Mesenchymal stem cell (in vitro differentiated cells and primary cell): Measurements from ENCODE around the gene IQSEC2.

Experiments
- DNase-seq: peaks from one replicate; pipeline ENCODE4 v3.0.0-alpha.2; 2013
- H2AFZ ChIP-seq: one replicate; pipeline ENCODE4 v1.6.1; 2013; ENCODE audit warnings: low read depth, mild to moderate bottlenecking, control low read depth, inconsistent platforms, low read length, moderate library complexity
- H2AK5ac ChIP-seq: 2 replicates; pipeline ENCODE4 v1.6.1; 2013; ENCODE audit warnings: low read length, moderate library complexity, mild to moderate bottlenecking, inconsistent platforms; ENCODE audit not compliant: severe bottlenecking
- H2BK120ac ChIP-seq: one replicate; pipeline ENCODE4 v1.6.1; 2013; ENCODE audit warnings: low read depth, mild to moderate bottlenecking, inconsistent platforms, low read length, moderate library complexity
- H2BK12ac ChIP-seq, 2 experiments: one replicate each; pipeline ENCODE4 v1.6.1; 2013; ENCODE audit warnings: inconsistent platforms in 2 of 2, low read length in 2 of 2, mild to moderate bottlenecking in 2 of 2, moderate library complexity in 2 of 2, control low read depth in 1 of 2
- H2BK15ac ChIP-seq: one replicate; pipeline ENCODE4 v1.6.1; 2013; ENCODE audit warnings: mild to moderate bottlenecking, low read depth, inconsistent platforms; ENCODE audit not compliant: poor library complexity, severe bottlenecking
- H2BK5ac ChIP-seq: 2 replicates; pipeline ENCODE4 v1.6.1; 2013; ENCODE audit warnings: low read depth, mild to moderate bottlenecking, low read length, control low read depth, inconsistent platforms; ENCODE audit not compliant: poor library complexity, severe bottlenecking
- H3K14ac ChIP-seq, 2 experiments: one replicate each; pipeline ENCODE4 v1.6.1; 2013; ENCODE audit warnings: inconsistent platforms in 2 of 2, low read length in 2 of 2, control low read depth in 1 of 2, mild to moderate bottlenecking in 1 of 2, moderate library complexity in 1 of 2
- H3K18ac ChIP-seq, 2 experiments: one replicate each; pipeline ENCODE4 v1.6.1; 2013; ENCODE audit warnings: inconsistent platforms in 2 of 2, low read length in 2 of 2, control low read depth in 1 of 2, low read depth in 1 of 2, mild to moderate bottlenecking in 1 of 2
- H3K23ac ChIP-seq, 2 experiments: one replicate each; pipeline ENCODE4 v1.6.1; 2013; ENCODE audit warnings: inconsistent platforms in 2 of 2, low read length in 2 of 2, mild to moderate bottlenecking in 2 of 2, moderate library complexity in 2 of 2, control low read depth in 1 of 2
- H3K27ac ChIP-seq: 2 replicates; pipeline ENCODE4 v1.5.1; 2013; ENCODE audit warnings: mild to moderate bottlenecking, moderate library complexity, low read length, control low read depth, inconsistent platforms; ENCODE audit not compliant: poor library complexity, severe bottlenecking
- H3K27me3 ChIP-seq, 2 experiments: 2 replicates each; pipeline versions ENCODE4 v1.6.1 to v1.7.0; 2013; ENCODE audit warnings: low read length in 2 of 2, mild to moderate bottlenecking in 2 of 2, moderate library complexity in 2 of 2, control low read depth in 1 of 2, inconsistent platforms in 1 of 2; ENCODE audit not compliant: control insufficient read depth in 1 of 2, insufficient read depth in 1 of 2
- H3K36me3 ChIP-seq, 2 experiments: 2 replicates each; pipeline versions ENCODE4 v1.6.1 to v1.7.0; 2013; ENCODE audit warnings: low read length in 2 of 2, control low read depth in 1 of 2, inconsistent platforms in 1 of 2, low read depth in 1 of 2, mild to moderate bottlenecking in 1 of 2; ENCODE audit not compliant: insufficient read depth in 2 of 2, control insufficient read depth in 1 of 2
- H3K4ac ChIP-seq, 2 experiments: one replicate each; pipeline ENCODE4 v1.6.1; 2013; ENCODE audit warnings: inconsistent platforms in 2 of 2, low read length in 2 of 2, mild to moderate bottlenecking in 2 of 2, moderate library complexity in 2 of 2, control low read depth in 1 of 2, low read depth in 1 of 2
- H3K4me1 ChIP-seq: 2 replicates; pipeline ENCODE4 v1.6.1; 2013; ENCODE audit warnings: low read depth, low read length, control low read depth; ENCODE audit not compliant: control insufficient read depth, insufficient read depth
- H3K4me2 ChIP-seq: 2 replicates; pipeline ENCODE4 v1.6.1; 2013; ENCODE audit warnings: low read length, mild to moderate bottlenecking, inconsistent platforms; ENCODE audit not compliant: poor library complexity, severe bottlenecking
- H3K4me3 ChIP-seq, 2 experiments: 2 replicates each; pipeline versions ENCODE4 v1.5.1 to v1.7.0; 2013; ENCODE audit warnings: low read length in 2 of 2, mild to moderate bottlenecking in 2 of 2, control low read depth in 1 of 2, low read depth in 1 of 2; ENCODE audit not compliant: insufficient read depth in 1 of 2
- H3K79me1 ChIP-seq: replicated peaks from 2 replicates; pipeline ENCODE4 v1.6.1; 2013; ENCODE audit warnings: mild to moderate bottlenecking, control low read depth, low read length, inconsistent platforms; ENCODE audit not compliant: poor library complexity, severe bottlenecking
- H3K9ac ChIP-seq: 2 replicates; pipeline ENCODE4 v1.7.0; 2013; ENCODE audit warnings: mild to moderate bottlenecking, low read length, moderate library complexity
- H3K9me3 ChIP-seq: 2 replicates; pipeline ENCODE4 v1.7.0; 2013; ENCODE audit warnings: mild to moderate bottlenecking, low read length; ENCODE audit not compliant: control insufficient read depth
- H4K8ac ChIP-seq: one replicate; pipeline ENCODE4 v1.6.1; 2013; ENCODE audit warnings: inconsistent platforms, mild to moderate bottlenecking, low read length, moderate library complexity
- H4K91ac ChIP-seq: one replicate; pipeline ENCODE4 v1.6.1; 2013; ENCODE audit warnings: mild to moderate bottlenecking, low read length, inconsistent platforms
- WGBS: methylation state at CpG from one replicate; pipeline ENCODE4 v1.1.7; 2013; ENCODE audit warnings: mixed read lengths; 5-methylcytosine and 5-hydroxymethylcytosine counted together

The IQSEC2 gene

DNA sequence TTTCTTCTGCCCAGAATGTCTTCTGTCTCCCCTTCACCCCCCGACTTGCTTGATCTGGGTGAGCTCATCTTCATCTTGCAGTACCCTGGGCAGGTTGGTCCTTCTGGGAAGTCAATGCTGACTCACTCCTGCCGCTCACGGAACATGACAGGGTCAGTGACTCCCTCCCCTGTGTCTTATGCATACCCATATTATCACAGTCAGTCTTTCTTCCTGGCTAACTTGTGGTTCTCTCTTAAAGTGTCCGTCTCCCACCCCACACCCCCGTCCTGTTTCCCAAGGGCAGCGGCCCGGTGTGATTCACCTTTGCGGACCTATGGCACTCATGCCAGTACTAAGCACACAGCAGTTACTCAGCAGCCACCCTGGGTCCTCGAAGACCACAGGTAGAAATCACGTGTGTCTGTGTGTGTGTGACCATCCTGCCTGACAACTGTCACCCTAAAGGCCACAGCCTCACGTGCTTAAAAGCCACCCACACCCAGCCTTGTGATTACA is 17.7 kb downstream of the IQSEC2 start:
- Histone ChIP-seq H3K18ac (peak overlapping the region in 1 of 2 experiments; percentile 1), H4K91ac (no peak overlapping the region)
- 22% methylated on average over 11 of the region's 11 CpGs for WGBS

GRCh38 chrX:53262918-53263394 is 18.4 kb downstream of the IQSEC2 start:
- 0% methylated on average over 4 of the region's 8 CpGs for WGBS
- no peak overlapping the region for H2AFZ ChIP-seq
- peaks cover 0 to 72% of the 10 kb centered on the region in 2 experiments for H3K27me3 ChIP-seq
- H3K4me3 ChIP-seq, result no peak overlapping the region
- peak overlapping the region; percentile 35 for H2AK5ac ChIP-seq
- H3K14ac ChIP-seq, result no peak overlapping the region
- no peak overlapping the region for H2BK15ac ChIP-seq
- no peaks in the 10 kb centered on the region for H3K36me3 ChIP-seq
- H4K91ac ChIP-seq, result no peak overlapping the region
- H4K8ac ChIP-seq, result peak overlapping the region; percentile 19
- H3K4me2 ChIP-seq, result no peak overlapping the region
- no peak overlapping the region for H3K4ac ChIP-seq
- H3K79me1 ChIP-seq, result no peaks in the 10 kb centered on the region
- no peaks in the 10 kb centered on the region for H3K9me3 ChIP-seq
- peak overlapping the region in 1 of 2 experiments; percentile 42 for H2BK12ac ChIP-seq
- H2BK5ac ChIP-seq, result no peak overlapping the region
- peak; percentile 82 for DNase-seq
- H2BK120ac ChIP-seq, result no peak overlapping the region
- peak overlapping the region in 1 of 2 experiments; percentile 87 for H3K18ac ChIP-seq
- no peak overlapping the region for H3K23ac ChIP-seq
- peaks cover 32% of the 10 kb centered on the region for H3K4me1 ChIP-seq
- no peak overlapping the region for H3K9ac ChIP-seq
- H3K27ac ChIP-seq, result peak overlapping the region; percentile 55

More for the DNA sequence above, 17.7 kb downstream of the IQSEC2 start:
- Histone ChIP-seq H4K8ac (no peak overlapping the region), H2BK12ac (peak overlapping the region; percentile 17 to 28), H2BK120ac (no peak overlapping the region), H2BK5ac (no peak overlapping the region), H2BK15ac (no peak overlapping the region), H3K36me3 (no peaks in the 10 kb centered on the region), H3K4ac (peak overlapping the region in 1 of 2 experiments; percentile 11), H3K4me3 (no peak overlapping the region), H3K27me3 (peaks cover 0 to 73% of the 10 kb centered on the region in 2 experiments), H3K27ac (peak overlapping the region; percentile 55), H3K9me3 (no peaks in the 10 kb centered on the region), H2AFZ (no peak overlapping the region), H3K23ac (no peak overlapping the region), H3K9ac (no peak overlapping the region), H3K79me1 (peaks cover 2% of the 10 kb centered on the region), H3K4me2 (no peak overlapping the region), H3K4me1 (peaks cover 32% of the 10 kb centered on the region), H3K14ac (no peak overlapping the region), H2AK5ac (no peak overlapping the region)
- DNase-seq, result peak; percentile 82

DNA sequence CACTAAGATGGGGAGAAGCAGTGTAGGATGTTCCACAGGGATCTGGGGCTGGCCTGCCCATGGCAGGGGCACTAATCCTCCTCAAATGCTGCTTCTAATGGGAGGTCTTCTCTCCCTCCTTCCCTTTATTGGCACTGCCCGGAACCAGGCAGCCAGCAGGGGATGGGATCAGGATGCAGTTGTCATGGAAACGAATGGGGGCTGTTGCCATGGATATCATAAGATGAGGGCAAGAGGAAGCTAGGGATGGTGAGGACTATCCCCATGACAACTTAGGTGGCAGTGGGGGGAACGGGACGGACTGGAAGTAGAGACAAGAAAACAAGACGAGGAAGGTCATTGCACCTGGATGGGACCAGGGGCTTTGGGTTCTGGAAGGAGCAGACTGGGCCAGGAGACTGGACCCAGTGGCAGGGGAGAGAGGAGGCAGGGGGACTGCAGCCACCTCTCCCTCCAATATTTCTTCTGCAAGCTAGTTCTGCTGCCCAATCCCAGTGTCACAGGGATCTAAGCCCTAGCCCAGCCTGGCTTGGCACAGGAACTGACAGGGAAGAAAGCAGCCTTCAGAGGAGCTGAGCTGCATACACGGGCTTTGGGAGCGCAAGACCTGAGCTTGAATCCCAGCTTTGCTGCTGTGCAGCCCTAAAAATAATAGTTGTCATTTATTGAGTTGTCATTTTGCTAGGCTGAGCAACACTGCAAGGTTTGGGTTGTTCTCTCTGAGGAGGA is 19.0 kb downstream of the IQSEC2 start:
- Histone ChIP-seq H2BK15ac (no peak overlapping the region), H4K8ac (no peak overlapping the region), H2BK120ac (no peak overlapping the region), H3K4me1 (peaks cover 32% of the 10 kb centered on the region), H3K4ac (peak overlapping the region in 1 of 2 experiments; percentile 91), H3K23ac (no peak overlapping the region), H3K79me1 (no peaks in the 10 kb centered on the region), H3K18ac (peak overlapping the region in 1 of 2 experiments; percentile 87), H2AK5ac (peak overlapping the region; percentile 35), H3K9ac (no peak overlapping the region), H3K4me3 (no peak overlapping the region), H3K36me3 (no peaks in the 10 kb centered on the region), H3K9me3 (no peaks in the 10 kb centered on the region), H2AFZ (no peak overlapping the region), H3K14ac (peak overlapping the region in 1 of 2 experiments; percentile 79), H3K27ac (peak overlapping the region; percentile 18), H4K91ac (peak overlapping the region; percentile 18), H3K27me3 (peaks cover 0 to 72% of the 10 kb centered on the region in 2 experiments), H2BK5ac (no peak overlapping the region), H3K4me2 (no peak overlapping the region), H2BK12ac (peak overlapping the region in 1 of 2 experiments; percentile 72)
- DNase-seq, result no peak
- 89% methylated on average over 7 of the region's 7 CpGs for WGBS

- no peak overlapping the region for H2AK5ac ChIP-seq
- H4K91ac ChIP-seq, result no peak overlapping the region
- H3K79me1 ChIP-seq, result peaks cover 3% of the 10 kb centered on the region
- H3K9me3 ChIP-seq, result no peaks in the 10 kb centered on the region
- peaks cover 0 to 76% of the 10 kb centered on the region in 2 experiments for H3K27me3 ChIP-seq
- no peak overlapping the region for H2BK5ac ChIP-seq
- no peak overlapping the region for H3K23ac ChIP-seq
- H2BK120ac ChIP-seq, result no peak overlapping the region
- H3K4me3 ChIP-seq, result no peak overlapping the region
- no peak for DNase-seq
- no peaks in the 10 kb centered on the region for H3K36me3 ChIP-seq
- WGBS, result 69% methylated on average over 3 of the region's 7 CpGs
- H3K27ac ChIP-seq, result no peak overlapping the region
- H3K4me2 ChIP-seq, result no peak overlapping the region
- no peak overlapping the region for H4K8ac ChIP-seq
- no peak overlapping the region for H2BK12ac ChIP-seq
- no peak overlapping the region for H3K18ac ChIP-seq
- H3K4me1 ChIP-seq, result peaks cover 31% of the 10 kb centered on the region
- H3K14ac ChIP-seq, result no peak overlapping the region
- no peak overlapping the region for H2BK15ac ChIP-seq
- no peak overlapping the region for H2AFZ ChIP-seq
- H3K9ac ChIP-seq, result no peak overlapping the region
- H3K4ac ChIP-seq, result no peak overlapping the region
Measured at GRCh38 chrX:53261355-53261972, 19.9 kb downstream of the IQSEC2 start.
